ENCODE data around the gene HECW1.

DNA sequence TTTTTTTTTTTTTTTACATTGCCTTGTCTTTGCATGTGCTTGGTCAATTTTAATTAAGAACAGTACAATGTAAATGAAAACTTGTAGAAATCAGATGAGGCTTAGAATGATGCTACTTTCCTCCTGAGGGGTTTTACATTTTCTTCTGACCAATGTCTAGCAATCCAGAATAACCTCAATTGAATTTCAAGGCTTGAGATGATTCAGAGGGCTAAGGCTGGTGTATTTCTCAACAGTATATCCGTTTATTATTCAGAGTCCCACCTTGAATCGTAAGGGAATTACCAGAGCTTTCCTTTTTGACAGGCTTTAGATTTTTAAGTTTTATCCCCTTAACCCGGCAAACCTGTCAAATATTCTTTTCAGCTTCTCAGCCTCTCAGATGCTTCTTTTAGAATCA is 239.2 kb downstream of the HECW1 start:
- no peak for TF ChIP-seq EP300 (IDR thresholded peaks at IDR 0.05)
- TF ChIP-seq, protein P1, sequence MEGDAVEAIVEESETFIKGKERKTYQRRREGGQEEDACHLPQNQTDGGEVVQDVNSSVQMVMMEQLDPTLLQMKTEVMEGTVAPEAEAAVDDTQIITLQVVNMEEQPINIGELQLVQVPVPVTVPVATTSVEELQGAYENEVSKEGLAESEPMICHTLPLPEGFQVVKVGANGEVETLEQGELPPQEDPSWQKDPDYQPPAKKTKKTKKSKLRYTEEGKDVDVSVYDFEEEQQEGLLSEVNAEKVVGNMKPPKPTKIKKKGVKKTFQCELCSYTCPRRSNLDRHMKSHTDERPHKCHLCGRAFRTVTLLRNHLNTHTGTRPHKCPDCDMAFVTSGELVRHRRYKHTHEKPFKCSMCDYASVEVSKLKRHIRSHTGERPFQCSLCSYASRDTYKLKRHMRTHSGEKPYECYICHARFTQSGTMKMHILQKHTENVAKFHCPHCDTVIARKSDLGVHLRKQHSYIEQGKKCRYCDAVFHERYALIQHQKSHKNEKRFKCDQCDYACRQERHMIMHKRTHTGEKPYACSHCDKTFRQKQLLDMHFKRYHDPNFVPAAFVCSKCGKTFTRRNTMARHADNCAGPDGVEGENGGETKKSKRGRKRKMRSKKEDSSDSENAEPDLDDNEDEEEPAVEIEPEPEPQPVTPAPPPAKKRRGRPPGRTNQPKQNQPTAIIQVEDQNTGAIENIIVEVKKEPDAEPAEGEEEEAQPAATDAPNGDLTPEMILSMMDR (IDR thresholded peaks at IDR 0.05), result no peak

All from esophagus muscularis mucosa (tissue), 3 donors.